Measurements from ENCODE around the gene DYSF.

The DYSF gene

GRCh38 chr2:71686781-71687180 is 233.4 kb downstream of the DYSF start:
- Histone ChIP-seq H3K4me3 (ENCODE audit: control insufficient read depth in 1 of 7, extremely low read depth in 1 of 7, insufficient read depth in 4 of 7, low read depth in 2 of 7, low read length in 6 of 7) (no peak overlapping the region), H3K27ac (ENCODE audit: insufficient read depth in 1 of 2, low read depth in 1 of 2, low read length in 2 of 2, poor library complexity in 1 of 2, severe bottlenecking in 2 of 2) (no peak overlapping the region), H3K9me3 (ENCODE audit: control extremely low read depth in 1 of 5, control insufficient read depth in 4 of 5, insufficient read depth in 2 of 5, low read depth in 1 of 5, low read length in 4 of 5) (no peaks in the 10 kb centered on the region), H3K27me3 (replicated peaks in 2 of 5; ENCODE audit: control insufficient read depth in 4 of 5, insufficient read depth in 5 of 5, low read length in 4 of 5) (peaks cover 0 to 31% (median 7%) of the 10 kb centered on the region in 5 experiments), H3K4me1 (ENCODE audit: control extremely low read depth in 1 of 4, control insufficient read depth in 4 of 4, insufficient read depth in 4 of 4, low read length in 3 of 4) (no peaks in the 10 kb centered on the region), H3K36me3 (ENCODE audit: control insufficient read depth in 4 of 4, insufficient read depth in 4 of 4, low read length in 3 of 4) (no peaks in the 10 kb centered on the region)
- ChIA-PET CTCF (interaction anchor here (0.6 kb wide), 1 partner anchor 9 kb away, joined by 3 read pairs; no protein-coding TSS in a partner anchor), POLR2A (no interaction called here)
- no CpG with 5 or more reads among the region's 6 CpGs for WGBS (ENCODE audit: insufficient coverage)
- DNase-seq, result no peak

GRCh38 chr2:71687412-71687811 is 234.1 kb downstream of the DYSF start:
- 96% methylated on average over 10 of the region's 10 CpGs for WGBS (ENCODE audit: insufficient coverage)
- no peak for DNase-seq
- Histone ChIP-seq H3K9me3 (ENCODE audit: control extremely low read depth in 1 of 5, control insufficient read depth in 4 of 5, insufficient read depth in 2 of 5, low read depth in 1 of 5, low read length in 4 of 5) (no peaks in the 10 kb centered on the region), H3K4me3 (ENCODE audit: control insufficient read depth in 1 of 7, extremely low read depth in 1 of 7, insufficient read depth in 4 of 7, low read depth in 2 of 7, low read length in 6 of 7) (no peak overlapping the region), H3K36me3 (ENCODE audit: control insufficient read depth in 4 of 4, insufficient read depth in 4 of 4, low read length in 3 of 4) (no peaks in the 10 kb centered on the region), H3K27me3 (replicated peaks in 2 of 5; ENCODE audit: control insufficient read depth in 4 of 5, insufficient read depth in 5 of 5, low read length in 4 of 5) (peaks cover 0 to 37% (median 8%) of the 10 kb centered on the region in 5 experiments), H3K27ac (ENCODE audit: insufficient read depth in 1 of 2, low read depth in 1 of 2, low read length in 2 of 2, poor library complexity in 1 of 2, severe bottlenecking in 2 of 2) (no peak overlapping the region), H3K4me1 (ENCODE audit: control extremely low read depth in 1 of 4, control insufficient read depth in 4 of 4, insufficient read depth in 4 of 4, low read length in 3 of 4) (no peaks in the 10 kb centered on the region)
- POLR2A ChIA-PET, result no interaction called here
- CTCF ChIA-PET, result interaction anchor here (0.6 kb wide), 1 partner anchor 8 kb away, joined by 3 read pairs; no protein-coding TSS in a partner anchor

GRCh38 chr2:71688530-71688929 is 235.2 kb downstream of the DYSF start:
- ChIA-PET CTCF (interaction anchor here (0.8 kb wide), 1 partner anchor 462 kb away, joined by 4 read pairs; no protein-coding TSS in a partner anchor), POLR2A (no interaction called here)
- DNase-seq, result no peak
- H3K9me3 ChIP-seq (ENCODE audit: control extremely low read depth in 1 of 5, control insufficient read depth in 4 of 5, insufficient read depth in 2 of 5, low read depth in 1 of 5, low read length in 4 of 5), result no peaks in the 10 kb centered on the region
- H3K36me3 ChIP-seq (ENCODE audit: control insufficient read depth in 4 of 4, insufficient read depth in 4 of 4, low read length in 3 of 4), result no peaks in the 10 kb centered on the region
- no peak overlapping the region for H3K4me3 ChIP-seq (ENCODE audit: control insufficient read depth in 1 of 7, extremely low read depth in 1 of 7, insufficient read depth in 4 of 7, low read depth in 2 of 7, low read length in 6 of 7)
- H3K27me3 ChIP-seq (replicated peaks in 2 of 5; ENCODE audit: control insufficient read depth in 4 of 5, insufficient read depth in 5 of 5, low read length in 4 of 5), result peaks cover 0 to 48% (median 12%) of the 10 kb centered on the region in 5 experiments
- no peaks in the 10 kb centered on the region for H3K4me1 ChIP-seq (ENCODE audit: control extremely low read depth in 1 of 4, control insufficient read depth in 4 of 4, insufficient read depth in 4 of 4, low read length in 3 of 4)
- 95% methylated on average over 7 of the region's 7 CpGs for WGBS (ENCODE audit: insufficient coverage)
- H3K27ac ChIP-seq (ENCODE audit: insufficient read depth in 1 of 2, low read depth in 1 of 2, low read length in 2 of 2, poor library complexity in 1 of 2, severe bottlenecking in 2 of 2), result no peak overlapping the region

GRCh38 chr2:71689393-71689792 is 236.0 kb downstream of the DYSF start:
- ChIA-PET CTCF (no interaction called here), POLR2A (no interaction called here)
- Histone ChIP-seq H3K27ac (ENCODE audit: insufficient read depth in 1 of 2, low read depth in 1 of 2, low read length in 2 of 2, poor library complexity in 1 of 2, severe bottlenecking in 2 of 2) (no peak overlapping the region), H3K4me3 (ENCODE audit: control insufficient read depth in 1 of 7, extremely low read depth in 1 of 7, insufficient read depth in 4 of 7, low read depth in 2 of 7, low read length in 6 of 7) (no peak overlapping the region), H3K27me3 (replicated peaks in 2 of 5; ENCODE audit: control insufficient read depth in 4 of 5, insufficient read depth in 5 of 5, low read length in 4 of 5) (peaks cover 0 to 55% (median 12%) of the 10 kb centered on the region in 5 experiments), H3K36me3 (ENCODE audit: control insufficient read depth in 4 of 4, insufficient read depth in 4 of 4, low read length in 3 of 4) (no peaks in the 10 kb centered on the region), H3K4me1 (ENCODE audit: control extremely low read depth in 1 of 4, control insufficient read depth in 4 of 4, insufficient read depth in 4 of 4, low read length in 3 of 4) (no peaks in the 10 kb centered on the region), H3K9me3 (ENCODE audit: control extremely low read depth in 1 of 5, control insufficient read depth in 4 of 5, insufficient read depth in 2 of 5, low read depth in 1 of 5, low read length in 4 of 5) (no peaks in the 10 kb centered on the region)
- DNase-seq, result no peak
- WGBS (ENCODE audit: insufficient coverage), result 100% methylated on average over 1 of the region's 2 CpGs

- Histone ChIP-seq H3K27ac (ENCODE audit: insufficient read depth in 1 of 2, low read depth in 1 of 2, low read length in 2 of 2, poor library complexity in 1 of 2, severe bottlenecking in 2 of 2) (no peak overlapping the region), H3K4me1 (ENCODE audit: control extremely low read depth in 1 of 4, control insufficient read depth in 4 of 4, insufficient read depth in 4 of 4, low read length in 3 of 4) (no peaks in the 10 kb centered on the region), H3K4me3 (ENCODE audit: control insufficient read depth in 1 of 7, extremely low read depth in 1 of 7, insufficient read depth in 4 of 7, low read depth in 2 of 7, low read length in 6 of 7) (no peak overlapping the region), H3K36me3 (ENCODE audit: control insufficient read depth in 4 of 4, insufficient read depth in 4 of 4, low read length in 3 of 4) (no peaks in the 10 kb centered on the region), H3K9me3 (ENCODE audit: control extremely low read depth in 1 of 5, control insufficient read depth in 4 of 5, insufficient read depth in 2 of 5, low read depth in 1 of 5, low read length in 4 of 5) (no peaks in the 10 kb centered on the region), H3K27me3 (replicated peaks in 2 of 5; ENCODE audit: control insufficient read depth in 4 of 5, insufficient read depth in 5 of 5, low read length in 4 of 5) (peaks cover 0 to 55% (median 12%) of the 10 kb centered on the region in 5 experiments)
- ChIA-PET CTCF (no interaction called here), POLR2A (interaction anchor here (0.6 kb wide), 2 partner anchors 26 to 971 kb away, joined by 3 read pairs; no protein-coding TSS in a partner anchor)
- 97% methylated on average over 17 of the region's 21 CpGs for WGBS (ENCODE audit: insufficient coverage)
- no peak for DNase-seq
Observed at GRCh38 chr2:71689968-71690834, 236.8 kb downstream of the DYSF start.

- ChIA-PET CTCF (no interaction called here), POLR2A (interaction anchor here (0.6 kb wide), 1 partner anchor 25 kb away, joined by 3 read pairs; no protein-coding TSS in a partner anchor)
- Histone ChIP-seq H3K27me3 (replicated peaks in 2 of 5; ENCODE audit: control insufficient read depth in 4 of 5, insufficient read depth in 5 of 5, low read length in 4 of 5) (peaks cover 0 to 55% (median 13%) of the 10 kb centered on the region in 5 experiments), H3K4me1 (ENCODE audit: control extremely low read depth in 1 of 4, control insufficient read depth in 4 of 4, insufficient read depth in 4 of 4, low read length in 3 of 4) (no peaks in the 10 kb centered on the region), H3K9me3 (ENCODE audit: control extremely low read depth in 1 of 5, control insufficient read depth in 4 of 5, insufficient read depth in 2 of 5, low read depth in 1 of 5, low read length in 4 of 5) (no peaks in the 10 kb centered on the region), H3K36me3 (ENCODE audit: control insufficient read depth in 4 of 4, insufficient read depth in 4 of 4, low read length in 3 of 4) (no peaks in the 10 kb centered on the region), H3K4me3 (ENCODE audit: control insufficient read depth in 1 of 7, extremely low read depth in 1 of 7, insufficient read depth in 4 of 7, low read depth in 2 of 7, low read length in 6 of 7) (no peak overlapping the region), H3K27ac (ENCODE audit: insufficient read depth in 1 of 2, low read depth in 1 of 2, low read length in 2 of 2, poor library complexity in 1 of 2, severe bottlenecking in 2 of 2) (no peak overlapping the region)
- no peak for DNase-seq
- WGBS (ENCODE audit: insufficient coverage), result 74% methylated on average over 10 of the region's 12 CpGs
Observed at GRCh38 chr2:71690876-71691475, 237.6 kb downstream of the DYSF start.

Data from common myeloid progenitor, CD34-positive (primary cell).